ENCODE data around the gene PADI4.

The PADI4 gene

GRCh38 chr1:17276568-17276967, 31.4 kb upstream of the PADI4 start:
- Histone ChIP-seq H3K27ac (no peak overlapping the region), H3K9me3 (ENCODE audit: control insufficient read depth, low read length) (no peaks in the 10 kb centered on the region), H3K36me3 (ENCODE audit: control insufficient read depth, insufficient read depth, low read length) (no peaks in the 10 kb centered on the region), H2AFZ (no peak overlapping the region), H3K27me3 (ENCODE audit: control insufficient read depth, insufficient read depth, low read length) (no peaks in the 10 kb centered on the region), H3K4me3 (ENCODE audit: low read depth, low read length) (no peak overlapping the region), H3K9ac (no peak overlapping the region), H3K4me1 (no peaks in the 10 kb centered on the region), H3K4me2 (ENCODE audit: low read length) (no peak overlapping the region), H3K79me2 (no peaks in the 10 kb centered on the region)
- no peak for TF ChIP-seq CTCF (IDR thresholded peaks at IDR 0.05)

- no peaks in the 10 kb centered on the region for H3K79me2 ChIP-seq
- H3K4me2 ChIP-seq (ENCODE audit: low read length), result no peak overlapping the region
- no peak overlapping the region for H2AFZ ChIP-seq
- no peaks in the 10 kb centered on the region for H3K27me3 ChIP-seq (ENCODE audit: control insufficient read depth, insufficient read depth, low read length)
- no peak overlapping the region for H3K4me3 ChIP-seq (ENCODE audit: low read depth, low read length)
- H3K27ac ChIP-seq, result no peak overlapping the region
- H3K36me3 ChIP-seq (ENCODE audit: control insufficient read depth, insufficient read depth, low read length), result no peaks in the 10 kb centered on the region
- no peak overlapping the region for H3K9ac ChIP-seq
- H3K9me3 ChIP-seq (ENCODE audit: control insufficient read depth, low read length), result no peaks in the 10 kb centered on the region
- TF ChIP-seq CTCF (IDR thresholded peaks at IDR 0.05), result no peak
- no peaks in the 10 kb centered on the region for H3K4me1 ChIP-seq
These were observed 30.4 kb upstream of the PADI4 start for GRCh38 chr1:17277511-17278159.

- no peaks in the 10 kb centered on the region for H3K9me3 ChIP-seq (ENCODE audit: control insufficient read depth, low read length)
- no peak overlapping the region for H2AFZ ChIP-seq
- no peak overlapping the region for H3K4me2 ChIP-seq (ENCODE audit: low read length)
- H3K9ac ChIP-seq, result no peak overlapping the region
- no peaks in the 10 kb centered on the region for H3K79me2 ChIP-seq
- no peaks in the 10 kb centered on the region for H3K27me3 ChIP-seq (ENCODE audit: control insufficient read depth, insufficient read depth, low read length)
- H3K4me3 ChIP-seq (ENCODE audit: low read depth, low read length), result no peak overlapping the region
- TF ChIP-seq CTCF (IDR thresholded peaks at IDR 0.05), result no peak
- no peaks in the 10 kb centered on the region for H3K36me3 ChIP-seq (ENCODE audit: control insufficient read depth, insufficient read depth, low read length)
- H3K27ac ChIP-seq, result no peak overlapping the region
- no peaks in the 10 kb centered on the region for H3K4me1 ChIP-seq
These were observed 28.8 kb upstream of the PADI4 start for GRCh38 chr1:17278996-17279830.

- no peaks in the 10 kb centered on the region for H3K79me2 ChIP-seq
- no peak overlapping the region for H3K9ac ChIP-seq
- no peaks in the 10 kb centered on the region for H3K4me1 ChIP-seq
- no peak overlapping the region for H2AFZ ChIP-seq
- no peaks in the 10 kb centered on the region for H3K27me3 ChIP-seq (ENCODE audit: control insufficient read depth, insufficient read depth, low read length)
- H3K4me2 ChIP-seq (ENCODE audit: low read length), result no peak overlapping the region
- no peak overlapping the region for H3K4me3 ChIP-seq (ENCODE audit: low read depth, low read length)
- TF ChIP-seq CTCF (IDR thresholded peaks at IDR 0.05), result no peak
- H3K9me3 ChIP-seq (ENCODE audit: control insufficient read depth, low read length), result no peaks in the 10 kb centered on the region
- no peak overlapping the region for H3K27ac ChIP-seq
- H3K36me3 ChIP-seq (ENCODE audit: control insufficient read depth, insufficient read depth, low read length), result no peaks in the 10 kb centered on the region
These were observed 27.6 kb upstream of the PADI4 start for GRCh38 chr1:17280436-17280835.

All from parathyroid adenoma (tissue), 2 donors.